HG02759 (cell line): ENCODE results near the gene MROH2A.
"Not testable (repeated sequence)": the region's sequence is repeated elsewhere in the genome, so short reads cannot be mapped to it uniquely, and the experiment has no call there.

ENCODE experiments used
- ATAC-seq: cut with Tn5 transposase; IDR thresholded peaks from one replicate; pipeline ENCODE4 v1.9.1; 2021; ENCODE audit warnings: mild to moderate bottlenecking, moderate library complexity; ENCODE audit not compliant: unreplicated experiment

MROH2A gene, protein sequence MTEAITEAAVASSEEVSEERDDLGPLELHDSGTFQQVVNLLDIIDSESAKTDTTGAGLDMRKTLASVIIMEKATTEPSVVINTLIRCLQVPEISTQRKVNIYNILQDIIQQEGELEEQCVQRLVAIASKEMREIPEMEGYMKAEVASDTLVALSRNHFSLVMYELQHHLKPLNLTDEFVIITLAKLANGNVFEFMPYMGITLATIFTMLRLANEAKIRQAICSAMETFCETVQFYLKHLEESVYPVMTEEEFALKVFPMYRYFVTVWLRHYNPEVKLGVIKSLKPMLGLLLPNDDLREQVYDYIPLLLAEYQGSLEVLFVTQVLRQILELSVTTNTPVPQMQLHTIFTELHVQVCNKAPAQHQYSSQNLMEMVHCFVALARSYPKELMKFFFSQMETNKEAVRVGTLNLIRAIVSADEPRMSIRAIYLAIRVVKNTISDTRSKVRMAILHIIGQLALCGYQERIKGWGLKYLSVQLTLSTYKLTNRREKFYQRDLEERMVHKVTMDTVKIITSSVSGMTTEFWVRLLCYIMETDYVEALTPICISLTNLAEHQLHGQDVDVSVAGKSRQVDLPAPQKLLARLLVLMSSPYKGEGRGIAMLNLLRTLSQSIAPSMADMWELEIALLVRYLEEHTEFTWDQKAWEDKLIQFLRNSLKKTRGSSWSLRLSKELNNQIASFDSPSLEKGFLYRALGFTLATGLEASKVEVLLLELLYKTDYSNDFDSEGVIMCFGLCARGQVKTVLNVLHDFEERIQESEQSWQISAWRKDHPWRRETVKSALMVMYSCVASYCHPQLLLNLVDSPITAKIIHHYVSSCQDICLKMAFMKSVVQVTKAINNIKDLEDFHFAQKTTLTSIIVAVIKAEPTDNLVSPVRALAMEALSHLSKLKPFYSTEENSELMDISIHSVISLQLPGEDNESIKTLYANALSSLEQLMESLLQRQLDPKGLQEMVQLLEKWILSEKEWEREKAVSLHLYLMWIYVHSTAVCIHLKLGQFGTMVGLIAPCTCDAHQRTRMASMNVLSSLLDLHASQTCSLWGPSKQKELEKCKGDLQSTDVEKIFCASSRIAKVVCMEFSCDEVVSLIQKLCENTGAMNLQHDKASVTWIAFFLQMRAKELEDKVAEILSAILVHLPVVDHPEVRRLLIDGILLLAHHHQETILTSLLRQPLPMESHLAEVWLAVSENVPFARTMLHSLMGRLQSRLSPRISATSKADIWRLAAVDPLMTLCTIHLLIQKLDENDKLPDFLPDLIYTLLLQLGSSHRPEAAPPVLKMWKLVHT (N-terminal part only)

GRCh38 chr2:233778030-233778429 lies at the start of gene MROH2A:
MROH2A (plus strand) TSS chr2:233778330; CDS start chr2:233779359, 1,029 bp downstream.
- no peak for ATAC-seq

DNA sequence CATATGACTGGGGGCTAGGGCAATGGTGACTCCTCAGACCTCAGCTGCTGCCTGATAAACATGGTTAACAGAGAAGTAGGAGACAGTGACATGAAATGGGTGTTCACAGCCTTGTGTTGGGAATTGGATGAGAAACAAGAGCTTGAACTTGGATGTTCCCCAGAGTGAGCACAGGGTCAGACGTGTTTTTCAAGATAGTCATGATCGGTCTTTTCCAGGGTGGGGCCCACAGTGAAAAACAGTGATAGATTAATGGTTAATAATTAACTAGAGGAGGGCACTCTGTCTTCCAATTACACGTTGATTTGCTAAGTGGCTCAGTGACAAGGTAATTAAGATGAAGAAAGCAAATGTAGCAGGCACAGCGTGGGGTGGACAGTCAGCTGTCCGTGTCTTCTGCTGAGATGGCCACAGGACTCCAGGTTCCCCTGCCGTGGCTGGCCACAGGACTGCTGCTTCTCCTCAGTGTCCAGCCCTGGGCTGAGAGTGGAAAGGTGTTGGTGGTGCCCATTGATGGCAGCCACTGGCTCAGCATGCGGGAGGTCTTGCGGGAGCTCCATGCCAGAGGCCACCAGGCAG lies 49.3 kb upstream of the MROH2A start, which contains the start of gene UGT1A3:
TSS of gene UGT1A3 (plus strand) at position 320 of the 579 bp plus-strand sequence. CDS start at position 405, 85 bp downstream.
- no peak for ATAC-seq

DNA sequence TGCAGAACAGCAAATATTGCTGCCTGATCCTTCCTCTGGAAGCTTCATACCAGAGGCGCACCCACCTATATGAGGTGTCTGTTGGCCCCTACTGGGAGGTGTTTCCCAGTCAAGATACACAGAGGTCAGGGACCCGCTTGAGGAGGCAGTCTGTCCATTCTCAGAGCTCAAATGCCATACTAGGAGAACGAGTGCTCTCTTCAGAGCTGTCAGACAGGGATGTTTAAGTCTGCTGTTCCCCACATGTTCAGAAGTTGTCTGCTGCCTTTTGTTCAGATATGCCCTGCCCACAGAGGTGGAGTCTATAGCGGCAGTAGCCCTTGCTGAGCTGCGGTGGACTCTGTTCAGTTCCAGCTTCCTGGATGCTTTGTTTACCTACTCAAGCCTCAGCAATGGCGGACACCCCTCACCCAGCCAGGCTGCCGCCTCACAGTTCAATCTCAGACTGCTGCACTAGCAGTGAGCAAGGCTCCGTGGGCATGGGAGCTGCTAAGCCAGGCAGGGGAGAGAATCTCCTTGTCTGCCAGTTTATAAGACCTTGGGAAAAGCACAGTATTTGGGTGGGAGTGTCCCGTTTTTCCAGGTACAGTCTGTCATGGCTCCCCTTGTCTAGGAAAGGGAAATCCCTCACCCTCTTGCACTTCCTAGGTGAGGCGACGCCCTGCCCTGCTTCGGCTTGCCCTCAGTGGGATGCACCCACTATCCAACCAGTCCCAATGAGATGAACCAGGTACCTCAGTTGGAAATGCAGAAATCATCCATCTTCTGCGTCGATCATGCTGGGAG lies 41.1 kb upstream of the MROH2A start:
- ATAC-seq, result not testable (repeated sequence)

DNA sequence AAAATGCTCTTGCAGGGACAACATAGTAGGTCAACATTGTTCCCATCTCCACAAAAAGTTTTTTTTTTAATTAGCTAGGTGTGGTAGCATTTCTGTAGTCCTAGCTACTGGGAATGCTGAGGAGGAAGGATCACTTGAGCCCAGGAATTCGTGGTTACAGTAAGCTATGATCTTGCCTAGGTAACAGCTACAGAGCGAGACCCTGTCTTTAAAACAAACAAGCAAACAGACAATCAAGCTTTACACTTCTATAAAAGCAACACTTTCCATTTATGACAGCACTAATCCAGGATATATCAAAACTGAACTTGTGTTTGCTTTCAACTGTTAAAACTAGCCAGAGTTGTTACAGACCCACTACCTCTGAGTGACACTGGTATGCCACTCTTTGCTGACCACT lies 37.3 kb upstream of the MROH2A start:
- ATAC-seq, result no peak

DNA sequence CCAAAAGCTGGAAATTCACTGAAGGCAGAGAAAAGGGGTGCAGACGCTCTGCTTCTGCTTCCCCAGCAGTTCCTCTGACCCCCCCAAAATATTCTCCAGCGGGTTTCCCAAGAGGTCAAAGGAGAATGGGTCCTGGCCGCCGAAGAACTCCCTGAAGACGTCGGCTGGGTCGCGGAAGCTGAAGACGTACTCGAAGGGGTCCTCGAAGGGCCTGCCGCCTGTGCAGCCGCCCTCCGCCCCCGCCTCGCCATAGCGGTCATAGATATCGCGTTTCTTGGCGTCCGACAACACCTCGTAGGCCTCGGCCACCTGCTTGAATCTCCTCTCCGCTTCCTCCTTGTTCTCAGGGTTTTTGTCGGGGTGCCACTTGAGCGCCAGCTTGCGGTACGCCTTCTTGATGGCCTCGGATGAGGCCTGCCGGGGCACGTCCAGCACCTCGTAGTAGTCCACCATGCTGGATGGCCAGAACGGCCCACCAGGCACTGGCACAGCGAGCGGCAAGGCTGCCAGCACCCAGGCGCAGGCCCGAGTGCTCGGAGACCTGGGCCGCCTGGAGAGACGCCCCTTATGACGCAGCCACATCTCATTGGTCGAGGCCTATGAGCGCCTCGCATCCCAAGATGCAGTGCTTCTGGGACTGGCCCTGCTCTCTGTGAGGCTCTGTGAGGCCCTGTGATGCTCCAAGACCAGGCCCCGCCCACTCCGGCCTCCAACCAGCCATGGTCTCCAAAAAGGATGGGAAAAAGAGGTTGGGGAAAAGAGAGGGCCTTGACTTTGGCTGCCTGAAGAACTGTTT lies 34.5 kb upstream of the MROH2A start:
- ATAC-seq, result no peak

- ATAC-seq, result no peak
Measured at GRCh38 chr2:233745073-233745755, 32.9 kb upstream of the MROH2A start.

GRCh38 chr2:233745838-233746237 lies 32.3 kb upstream of the MROH2A start:
- ATAC-seq, result not testable (repeated sequence)

DNA sequence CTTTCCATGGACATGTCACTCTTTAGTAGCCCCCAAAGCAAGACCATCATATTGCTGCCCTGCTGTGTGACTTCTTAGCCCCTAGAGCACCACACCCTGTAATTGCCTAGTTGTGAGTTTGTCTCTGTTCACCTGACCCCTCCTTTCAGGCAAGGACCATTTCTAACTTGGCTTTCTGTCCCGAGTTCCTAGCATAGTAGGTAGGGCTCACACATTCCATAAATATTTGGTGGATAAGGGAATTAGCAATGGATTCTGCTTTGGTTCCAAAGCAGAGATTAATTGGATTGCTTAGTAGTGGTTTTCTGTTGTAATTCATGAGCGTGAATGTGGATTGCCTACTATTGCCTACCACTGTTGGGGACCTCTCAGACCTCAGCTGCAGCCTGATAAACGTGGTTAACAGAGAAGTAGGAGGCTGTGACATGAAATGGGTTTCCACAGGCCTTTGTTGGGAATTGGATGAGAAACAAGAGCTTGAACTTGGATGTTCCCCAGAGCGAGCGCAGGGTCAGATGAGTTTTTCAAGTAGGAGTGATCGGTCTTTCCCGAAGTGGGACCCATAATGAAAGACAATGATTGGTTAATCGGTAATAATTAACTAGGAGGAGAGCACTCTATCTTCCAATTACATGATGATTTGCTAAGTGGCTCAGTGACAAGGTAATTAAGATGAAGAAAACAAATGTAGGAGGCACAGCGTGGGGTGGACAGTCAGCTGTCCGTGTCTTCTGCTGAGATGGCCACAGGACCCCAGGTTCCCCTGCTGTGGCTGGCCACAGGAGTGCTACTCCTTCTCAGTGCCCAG lies 31.5 kb upstream of the MROH2A start:
- ATAC-seq, result no peak

DNA sequence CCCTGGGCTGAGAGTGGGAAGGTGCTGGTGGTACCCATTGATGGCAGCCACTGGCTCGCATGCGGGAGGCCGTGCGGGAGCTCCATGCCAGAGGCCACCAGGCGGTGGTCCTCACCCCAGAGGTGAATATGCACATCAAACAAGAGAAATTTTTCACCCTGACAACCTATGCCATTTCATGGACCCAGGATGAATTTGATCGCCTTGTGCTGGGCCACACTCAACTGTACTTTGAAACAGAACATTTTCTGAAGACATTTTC lies 30.9 kb upstream of the MROH2A start:
- ATAC-seq, result no peak

- ATAC-seq, result not testable (repeated sequence)
Measured at GRCh38 chr2:233750689-233751088, 27.4 kb upstream of the MROH2A start.

DNA sequence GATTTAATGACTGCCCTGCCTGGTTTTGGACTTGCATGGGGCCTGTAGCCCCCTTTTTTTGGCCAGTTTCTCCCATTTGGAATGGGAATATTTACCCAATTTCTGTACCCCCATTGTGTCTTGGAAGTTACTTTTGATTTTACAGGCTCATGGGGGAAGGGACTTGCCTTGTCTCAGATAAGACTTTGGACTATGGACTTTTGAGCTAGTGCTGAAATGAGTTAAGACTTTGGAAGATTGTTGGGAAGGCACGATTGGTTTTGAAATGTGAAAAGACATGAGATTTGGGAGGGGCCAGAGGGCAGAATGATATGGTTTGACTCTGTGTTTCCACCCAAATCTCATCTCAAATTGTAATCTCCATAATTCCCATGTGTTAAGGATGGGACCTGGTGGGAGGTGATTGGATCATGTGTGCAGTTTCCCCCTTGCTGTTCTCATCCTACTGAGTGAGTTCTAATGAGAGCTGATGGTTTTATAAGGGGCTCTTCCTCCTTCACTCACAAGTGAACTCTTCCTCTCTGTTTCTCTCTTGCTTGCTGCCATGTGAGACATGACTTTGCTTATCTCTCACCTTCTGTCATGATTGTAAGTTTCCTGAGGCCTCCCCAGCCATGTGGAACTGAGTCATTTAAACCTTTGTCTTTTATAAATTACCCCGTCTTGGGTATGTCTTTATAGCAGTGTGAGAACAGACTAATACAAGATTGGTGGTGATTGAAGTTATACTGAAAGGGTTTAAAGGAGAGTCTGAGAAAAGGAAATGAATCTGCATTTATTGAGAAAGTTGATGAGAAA lies 26.7 kb upstream of the MROH2A start:
- not testable (repeated sequence) for ATAC-seq

- no peak for ATAC-seq
Measured at GRCh38 chr2:233754872-233755611, 23.1 kb upstream of the MROH2A start.

- ATAC-seq, result no peak
Measured at GRCh38 chr2:233756429-233757081, 21.6 kb upstream of the MROH2A start.

GRCh38 chr2:233758141-233758540 lies 20.0 kb upstream of the MROH2A start:
- no peak for ATAC-seq

DNA sequence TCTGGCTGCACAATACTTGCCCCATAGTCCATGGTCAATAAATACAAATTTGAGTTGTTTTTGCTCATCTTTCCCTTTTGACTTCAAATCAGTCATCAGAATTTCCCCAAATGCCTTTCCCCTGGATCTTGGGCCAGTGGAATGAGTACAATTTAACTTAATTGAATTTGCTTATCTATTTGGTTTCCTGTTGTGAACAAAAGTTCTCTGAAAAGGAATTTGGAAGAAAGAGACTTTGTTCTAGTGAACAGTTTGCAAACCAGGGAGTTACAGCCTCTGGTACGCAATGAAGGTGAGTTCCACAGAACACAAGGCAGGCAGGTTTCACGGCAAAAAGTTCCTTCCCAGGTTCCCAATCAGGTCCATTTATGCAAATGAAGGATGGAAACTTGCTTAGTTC lies 19.3 kb upstream of the MROH2A start:
- ATAC-seq, result no peak

DNA sequence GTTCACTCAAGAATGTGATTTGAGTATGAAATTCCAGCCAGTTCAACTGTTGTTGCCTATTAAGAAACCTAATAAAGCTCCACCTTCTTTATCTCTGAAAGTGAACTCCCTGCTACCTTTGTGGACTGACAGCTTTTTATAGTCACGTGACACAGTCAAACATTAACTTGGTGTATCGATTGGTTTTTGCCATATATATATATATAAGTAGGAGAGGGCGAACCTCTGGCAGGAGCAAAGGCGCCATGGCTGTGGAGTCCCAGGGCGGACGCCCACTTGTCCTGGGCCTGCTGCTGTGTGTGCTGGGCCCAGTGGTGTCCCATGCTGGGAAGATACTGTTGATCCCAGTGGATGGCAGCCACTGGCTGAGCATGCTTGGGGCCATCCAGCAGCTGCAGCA lies 18.1 kb upstream of the MROH2A start, which contains the start of gene UGT1A1:
TSS of gene UGT1A1 (plus strand) at position 228 of the 400 bp plus-strand sequence. CDS start at position 246, 18 bp downstream.
- ATAC-seq, result no peak
